Measurements from ENCODE around the gene SLC17A2. TPM values are rescaled to one million over a fixed set of nuclear protein-coding genes. Genes with fewer than 3 reads are reported as not detected.

Gene SLC17A2
- total and polyA plus RNA-seq, 2 of the 4 experiments (the other 2 are of a cell fraction) = not detected

DNA sequence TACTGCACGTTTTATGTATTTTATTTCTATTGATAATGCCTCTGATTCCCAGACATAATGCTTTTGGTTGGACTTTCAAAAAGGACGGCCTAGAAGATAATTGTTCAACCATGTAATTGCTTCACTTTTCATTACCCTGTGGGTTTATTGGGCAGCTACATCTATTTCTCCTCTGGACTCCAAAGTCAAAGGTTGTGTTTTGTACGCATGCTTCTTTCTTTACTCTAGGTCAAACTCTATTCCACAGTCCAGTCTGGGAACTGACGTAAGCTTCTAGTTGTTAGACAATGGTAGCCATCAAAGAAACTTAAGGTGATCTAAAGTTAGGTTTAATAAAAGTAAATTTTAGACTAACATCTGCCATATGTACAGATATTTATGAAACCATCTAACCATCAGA is 49.9 kb downstream of the SLC17A2 start:
- no TSS peak for BruUV-seq (replicated peaks)
- WGBS, 2 experiments (ENCODE audit: extremely low coverage in 2 of 2, insufficient read length in 1 of 2) = no CpG with 5 or more reads among the region's 4 CpGs
- no peak overlapping the region for H2BK5ac ChIP-seq (ENCODE audit: low read depth, low read length, poor library complexity, severe bottlenecking)
- intact Hi-C loops (cut with micrococcal nuclease) (no loop called here), in situ Hi-C loops (cut with MboI; ENCODE audit: low sequenced_read_pairs) (no loop called here), dilution Hi-C loops (cut with HindIII; ENCODE audit: low sequenced_read_pairs, unreplicated experiment) (no loop called here)
- H4K5ac ChIP-seq (ENCODE audit: low read depth, low read length) = no peak overlapping the region
- no peaks in the 10 kb centered on the region for H4K20me1 ChIP-seq (ENCODE audit: insufficient read depth, low read length)
- H3K56ac ChIP-seq (ENCODE audit: extremely low read depth, insufficient read depth, low read length) = no peak overlapping the region
- no peaks in the 10 kb centered on the region for H3K4me1 ChIP-seq (ENCODE audit: control insufficient read depth, insufficient read depth, low read length)
- H3K9me3 ChIP-seq (ENCODE audit: control insufficient read depth, insufficient read depth, low read length) = no peaks in the 10 kb centered on the region
- no peaks in the 10 kb centered on the region for H3K9me1 ChIP-seq (ENCODE audit: insufficient read depth, low read length)
- H2BK15ac ChIP-seq (ENCODE audit: low read depth, low read length) = no peak overlapping the region
- H3K14ac ChIP-seq (replicated peaks; ENCODE audit: low read depth, low read length) = no peak overlapping the region
- H3K18ac ChIP-seq (ENCODE audit: low read depth, low read length) = no peak overlapping the region
- H3K27me3 ChIP-seq (ENCODE audit: control insufficient read depth, insufficient read depth, low read length) = no peaks in the 10 kb centered on the region
- no peaks in the 10 kb centered on the region for H3K36me3 ChIP-seq (ENCODE audit: control insufficient read depth, insufficient read depth, low read length)
- H3K4me2 ChIP-seq (ENCODE audit: low read depth, low read length) = no peak overlapping the region
- no peak overlapping the region for H4K8ac ChIP-seq (ENCODE audit: low read depth in 2 of 2, low read length in 2 of 2)
- no peak overlapping the region for H4K91ac ChIP-seq (ENCODE audit: insufficient read depth, low read depth, low read length)
- DNase-seq (no peak), ATAC-seq (ENCODE audit: low read depth) (no peak)
- no peak overlapping the region for H2AK9ac ChIP-seq (replicated peaks; ENCODE audit: low read depth, low read length, poor library complexity)
- ChIA-PET POLR2A (ENCODE audit: unreplicated experiment) (no interaction called here), CTCF (no interaction called here)
- no peak overlapping the region for H3K4ac ChIP-seq (ENCODE audit: low read depth, low read length)
- no peak overlapping the region for H3K23ac ChIP-seq (ENCODE audit: low read depth, low read length)
- no peak overlapping the region for H3K4me3 ChIP-seq (ENCODE audit: insufficient read depth, low read depth, low read length)
- H3K27ac ChIP-seq (ENCODE audit: insufficient read depth, low read length) = no peak overlapping the region
- no peak overlapping the region for H2BK20ac ChIP-seq (ENCODE audit: low read depth, low read length)
- H2AFZ ChIP-seq (replicated peaks; ENCODE audit: low read length, poor library complexity) = no peak overlapping the region
- H3K9ac ChIP-seq (ENCODE audit: low read depth, low read length) = no peak overlapping the region
- H2BK120ac ChIP-seq (ENCODE audit: low read depth, low read length) = no peak overlapping the region
- no peak for TF ChIP-seq MAZ (IDR thresholded peaks at IDR 0.05; ENCODE audit: borderline replicate concordance, low read depth, low read length)
- TF ChIP-seq BHLHE40 (IDR thresholded peaks at IDR 0.05; ENCODE audit: low read depth, low read length) = no peak
- TF ChIP-seq, protein P1, sequence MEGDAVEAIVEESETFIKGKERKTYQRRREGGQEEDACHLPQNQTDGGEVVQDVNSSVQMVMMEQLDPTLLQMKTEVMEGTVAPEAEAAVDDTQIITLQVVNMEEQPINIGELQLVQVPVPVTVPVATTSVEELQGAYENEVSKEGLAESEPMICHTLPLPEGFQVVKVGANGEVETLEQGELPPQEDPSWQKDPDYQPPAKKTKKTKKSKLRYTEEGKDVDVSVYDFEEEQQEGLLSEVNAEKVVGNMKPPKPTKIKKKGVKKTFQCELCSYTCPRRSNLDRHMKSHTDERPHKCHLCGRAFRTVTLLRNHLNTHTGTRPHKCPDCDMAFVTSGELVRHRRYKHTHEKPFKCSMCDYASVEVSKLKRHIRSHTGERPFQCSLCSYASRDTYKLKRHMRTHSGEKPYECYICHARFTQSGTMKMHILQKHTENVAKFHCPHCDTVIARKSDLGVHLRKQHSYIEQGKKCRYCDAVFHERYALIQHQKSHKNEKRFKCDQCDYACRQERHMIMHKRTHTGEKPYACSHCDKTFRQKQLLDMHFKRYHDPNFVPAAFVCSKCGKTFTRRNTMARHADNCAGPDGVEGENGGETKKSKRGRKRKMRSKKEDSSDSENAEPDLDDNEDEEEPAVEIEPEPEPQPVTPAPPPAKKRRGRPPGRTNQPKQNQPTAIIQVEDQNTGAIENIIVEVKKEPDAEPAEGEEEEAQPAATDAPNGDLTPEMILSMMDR (conservative IDR thresholded peaks at IDR 0.05; ENCODE audit: low read depth, low read length) = no peak
- no peak for TF ChIP-seq MAFK (IDR thresholded peaks at IDR 0.05; ENCODE audit: low read depth, low read length)
- no peak overlapping the region for H2AK5ac ChIP-seq (ENCODE audit: low read depth, low read length)
- H3K79me1 ChIP-seq (ENCODE audit: low read depth in 1 of 2, low read length in 2 of 2) = no peaks in the 10 kb centered on the region

Data from IMR-90 (cell line).